GM23338 (cell line): ENCODE data around the gene MMP27. TPM values are rescaled to one million over a fixed set of nuclear protein-coding genes. Genes with fewer than 3 reads are reported as not detected.

Source experiments
- ATAC-seq: fragments of 200-7000 bp; cut with Tn5 transposase; 3 replicates; pipeline ENCODE4 v1.9.1; 2020
- DNase-seq: peaks from one replicate; pipeline ENCODE4 v3.0.0-alpha.2; 2015; ENCODE audit warnings: low spot score
- H2AFZ ChIP-seq: fragments of 200-600 bp; sonication (generic); 2 replicates; pipeline ENCODE4 v1.8.0; 2016; ENCODE audit warnings: antibody characterized with exemption, mild to moderate bottlenecking, moderate library complexity
- H3F3A ChIP-seq: fragments of 200-600 bp; sonication (generic); replicated peaks from 2 replicates; pipeline ENCODE4 v1.8.0; 2017; ENCODE audit warnings: antibody characterized with exemption, mixed run types, low read depth
- H3K27ac ChIP-seq: fragments of 200-600 bp; sonication (generic); 2 replicates; pipeline ENCODE4 v1.6.1; 2016; ENCODE audit warnings: low read depth
- H3K27me3 ChIP-seq: fragments of 200-600 bp; sonication (generic); 2 replicates; pipeline ENCODE4 v1.8.0; 2016; ENCODE audit warnings: mild to moderate bottlenecking, mixed run types, moderate library complexity; ENCODE audit not compliant: insufficient read depth
- H3K36me3 ChIP-seq: fragments of 200-600 bp; sonication (generic); 2 replicates; pipeline ENCODE4 v1.8.0; 2016; ENCODE audit warnings: mild to moderate bottlenecking; ENCODE audit not compliant: insufficient read depth
- H3K4me1 ChIP-seq: fragments of 200-600 bp; sonication (generic); 2 replicates; pipeline ENCODE4 v1.8.0; 2016; ENCODE audit warnings: mild to moderate bottlenecking, moderate library complexity; ENCODE audit not compliant: insufficient read depth
- H3K4me2 ChIP-seq: fragments of 200-600 bp; sonication (generic); 2 replicates; pipeline ENCODE4 v1.7.1; 2017; ENCODE audit warnings: mixed run types
- H3K4me3 ChIP-seq: fragments of 200-600 bp; sonication (generic); 2 replicates; pipeline ENCODE4 v1.6.1; 2016; ENCODE audit warnings: mixed run types
- H3K79me2 ChIP-seq: fragments of 200-600 bp; sonication (generic); replicated peaks from 2 replicates; pipeline ENCODE4 v1.8.0; 2017; ENCODE audit warnings: mild to moderate bottlenecking; ENCODE audit not compliant: insufficient read depth
- H3K9me2 ChIP-seq: fragments of 200-600 bp; sonication (generic); 2 replicates; pipeline ENCODE4 v1.8.0; 2017; ENCODE audit not compliant: insufficient read depth
- H4K20me1 ChIP-seq: fragments of 200-600 bp; sonication (generic); replicated peaks from 2 replicates; pipeline ENCODE4 v1.8.0; 2017; ENCODE audit warnings: mild to moderate bottlenecking; ENCODE audit not compliant: insufficient read depth
- H3K27ac Mint-ChIP-seq: 2 replicates; pipeline ENCODE4 v1.8.0; 2020; ENCODE audit warnings: inconsistent platforms, mild to moderate bottlenecking, moderate library complexity, mixed read lengths
- H3K27me3 Mint-ChIP-seq: 3 replicates; pipeline ENCODE4 v1.8.0; 2022; ENCODE audit warnings: low read depth, mild to moderate bottlenecking, moderate library complexity, mixed read lengths, inconsistent platforms; ENCODE audit not compliant: insufficient read depth, poor library complexity
- H3K36me3 Mint-ChIP-seq: 3 replicates; pipeline ENCODE4 v1.8.0; 2021; ENCODE audit warnings: low read depth, mild to moderate bottlenecking, inconsistent platforms, moderate library complexity, mixed read lengths
- H3K4me1 Mint-ChIP-seq: 3 replicates; pipeline ENCODE4 v1.8.0; 2020; ENCODE audit warnings: mild to moderate bottlenecking, inconsistent platforms, mixed read lengths
- H3K4me3 Mint-ChIP-seq: 3 replicates; pipeline ENCODE4 v1.8.0; 2021; ENCODE audit warnings: moderate library complexity, mild to moderate bottlenecking, inconsistent platforms, mixed read lengths
- H3K9me3 Mint-ChIP-seq: 3 replicates; pipeline ENCODE4 v1.8.0; 2020; ENCODE audit warnings: moderate library complexity, mild to moderate bottlenecking, inconsistent platforms, mixed read lengths
- CREB1 ChIP-seq: fragments of 250-450 bp; sonication (Bioruptor Pico); IDR thresholded peaks from 2 replicates; pipeline ENCODE4 v1.5.0; 2020; ENCODE audit warnings: low read depth, mild to moderate bottlenecking, moderate library complexity
- EZH2 ChIP-seq: fragments of 200-600 bp; sonication (generic); IDR thresholded peaks from one replicate; pipeline ENCODE4 v1.8.0; 2017; ENCODE audit warnings: antibody characterized with exemption, mild to moderate bottlenecking, low read depth; ENCODE audit not compliant: unreplicated experiment
- EZH2phosphoT487 ChIP-seq: fragments of 200-600 bp; sonication (generic); IDR thresholded peaks from one replicate; pipeline ENCODE4 v1.8.1; 2018; ENCODE audit warnings: antibody characterized with exemption; ENCODE audit not compliant: unreplicated experiment
- JUNB ChIP-seq: IDR thresholded peaks from one replicate; pipeline ENCODE4 v1.6.1; 2016; ENCODE audit warnings: antibody characterized with exemption; ENCODE audit not compliant: unreplicated experiment
- NANOG ChIP-seq: IDR thresholded peaks from 2 replicates; pipeline ENCODE4 v1.6.1; 2016; ENCODE audit warnings: antibody characterized with exemption, borderline replicate concordance
- POLR2AphosphoS5 ChIP-seq: IDR thresholded peaks from 2 replicates; pipeline ENCODE4 v1.6.1; 2016; ENCODE audit warnings: antibody characterized with exemption, low read depth
- STAT1 ChIP-seq: IDR thresholded peaks from one replicate; pipeline ENCODE4 v1.6.1; 2016; ENCODE audit warnings: antibody characterized with exemption; ENCODE audit not compliant: unreplicated experiment
- ZNF114 ChIP-seq: fragments of 250-450 bp; sonication (Bioruptor Pico); IDR thresholded peaks from 2 replicates; pipeline ENCODE4 v1.5.0; 2020; ENCODE audit warnings: mild to moderate bottlenecking, moderate library complexity
- ZNF331 ChIP-seq: fragments of 250-450 bp; sonication (Bioruptor Pico); IDR thresholded peaks from 2 replicates; pipeline ENCODE4 v1.5.0; 2020; ENCODE audit warnings: low read depth, mild to moderate bottlenecking, moderate library complexity
- polyA plus RNA-seq: library from polyadenylated mRNA; unstranded; fragments of >200 nt; fragmentation: Nextera tagmentation; extraction: Ambion mirVana; gene quantifications from 2 replicates; pipeline ENCODE4 v1.2.1, GENCODE V29; 2016
- total RNA-seq: library from RNA; depleted of rRNA; stranded (reverse); fragments of >200 nt; shearing (Covaris generic); gene quantifications from 2 replicates; pipeline ENCODE4 v1.2.3, GENCODE V29; 2014
- TF ChIP-seq, protein P1 (sequence below): IDR thresholded peaks from one replicate; pipeline ENCODE4 v1.6.1; 2018; ENCODE audit warnings: antibody characterized with exemption; ENCODE audit not compliant: unreplicated experiment
- TF ChIP-seq, protein P2 (sequence below): fragments of 250-450 bp; sonication (Bioruptor Pico); IDR thresholded peaks from 2 replicates; pipeline ENCODE4 v1.5.0; 2020; ENCODE audit warnings: mild to moderate bottlenecking, moderate library complexity
- TF ChIP-seq, protein P3 (sequence below): IDR thresholded peaks from 2 replicates; pipeline ENCODE4 v1.6.1; 2016; ENCODE audit warnings: antibody characterized with exemption

MMP27 gene
- total and polyA plus RNA-seq, 2 experiments from 2014 or later, result not detected

DNA sequence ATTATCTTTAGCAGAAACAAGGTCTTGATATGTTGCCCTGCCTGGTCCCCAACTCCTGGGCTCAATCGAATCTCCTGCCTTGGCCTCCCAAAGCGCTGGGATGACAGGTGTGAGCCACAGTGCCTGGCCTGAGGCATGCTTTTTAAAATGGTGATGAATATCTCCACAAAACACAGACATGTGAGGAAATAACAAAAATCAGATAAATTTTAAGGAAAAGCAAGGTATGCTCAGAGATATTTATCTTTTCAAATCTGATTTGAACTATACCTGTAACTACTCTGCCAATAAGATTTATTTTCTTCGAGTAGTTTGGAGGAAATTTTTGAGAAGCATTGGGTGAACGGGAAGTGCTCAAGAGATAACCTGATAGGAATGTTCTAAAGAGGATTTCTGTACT lies 44.5 kb downstream of the MMP27 start:
- H3K4me3 Mint-ChIP-seq, result no peak overlapping the region

DNA sequence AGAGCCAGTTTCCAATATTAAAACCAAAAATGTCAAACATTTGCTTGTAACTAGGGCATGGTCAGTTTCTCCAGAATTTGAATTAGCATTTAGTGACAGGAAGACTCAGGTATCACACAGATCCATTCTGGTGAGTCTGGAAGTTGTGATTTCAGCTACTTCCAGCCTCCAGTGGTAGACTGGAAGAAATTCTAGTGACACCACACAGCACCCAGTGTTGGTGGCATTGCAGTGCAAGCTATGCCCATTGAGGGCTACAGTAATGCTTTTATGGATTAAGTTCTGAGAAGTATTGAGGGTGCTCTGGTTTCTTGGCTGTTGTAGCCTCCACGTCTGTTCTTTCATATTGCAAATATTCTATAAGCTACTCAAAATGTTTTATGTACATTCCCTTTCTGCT lies 49.0 kb downstream of the MMP27 start:
- no peak overlapping the region for H3K4me3 Mint-ChIP-seq
- no peaks in the 10 kb centered on the region for H4K20me1 ChIP-seq
- H3K9me2 ChIP-seq, result 0 out of 2 replicates have a peak, but pooled peaks cover 5% of the 10 kb centered on the region
- no peak overlapping the region for H2AFZ ChIP-seq
- no peaks in the 10 kb centered on the region for H3K4me1 ChIP-seq
- no peaks in the 10 kb centered on the region; the same call in 2 of the 3 replicates for H3K9me3 Mint-ChIP-seq
- H3K79me2 ChIP-seq, result no peaks in the 10 kb centered on the region
- H3K27me3 Mint-ChIP-seq, result no peaks in the 10 kb centered on the region
- H3K27ac ChIP-seq, result no peak overlapping the region
- no peak overlapping the region for H3K27ac Mint-ChIP-seq
- H3K4me1 Mint-ChIP-seq, result no peaks in the 10 kb centered on the region
- H3K4me3 ChIP-seq, result no peak overlapping the region
- H3K27me3 ChIP-seq, result no peaks in the 10 kb centered on the region
- no peaks in the 10 kb centered on the region for H3K36me3 Mint-ChIP-seq
- DNase-seq (no peak), ATAC-seq (no peak)
- no peaks in the 10 kb centered on the region for H3K36me3 ChIP-seq
- H3F3A ChIP-seq, result no peaks in the 10 kb centered on the region
- no peak overlapping the region for H3K4me2 ChIP-seq
- TF ChIP-seq CREB1 (no peak), EZH2 (no peak), JUNB (no peak), POLR2AphosphoS5 (no peak), NANOG (no peak), ZNF114 (no peak), ZNF331 (CRISPR knock-in tag) (no peak)
- TF ChIP-seq, protein P1, sequence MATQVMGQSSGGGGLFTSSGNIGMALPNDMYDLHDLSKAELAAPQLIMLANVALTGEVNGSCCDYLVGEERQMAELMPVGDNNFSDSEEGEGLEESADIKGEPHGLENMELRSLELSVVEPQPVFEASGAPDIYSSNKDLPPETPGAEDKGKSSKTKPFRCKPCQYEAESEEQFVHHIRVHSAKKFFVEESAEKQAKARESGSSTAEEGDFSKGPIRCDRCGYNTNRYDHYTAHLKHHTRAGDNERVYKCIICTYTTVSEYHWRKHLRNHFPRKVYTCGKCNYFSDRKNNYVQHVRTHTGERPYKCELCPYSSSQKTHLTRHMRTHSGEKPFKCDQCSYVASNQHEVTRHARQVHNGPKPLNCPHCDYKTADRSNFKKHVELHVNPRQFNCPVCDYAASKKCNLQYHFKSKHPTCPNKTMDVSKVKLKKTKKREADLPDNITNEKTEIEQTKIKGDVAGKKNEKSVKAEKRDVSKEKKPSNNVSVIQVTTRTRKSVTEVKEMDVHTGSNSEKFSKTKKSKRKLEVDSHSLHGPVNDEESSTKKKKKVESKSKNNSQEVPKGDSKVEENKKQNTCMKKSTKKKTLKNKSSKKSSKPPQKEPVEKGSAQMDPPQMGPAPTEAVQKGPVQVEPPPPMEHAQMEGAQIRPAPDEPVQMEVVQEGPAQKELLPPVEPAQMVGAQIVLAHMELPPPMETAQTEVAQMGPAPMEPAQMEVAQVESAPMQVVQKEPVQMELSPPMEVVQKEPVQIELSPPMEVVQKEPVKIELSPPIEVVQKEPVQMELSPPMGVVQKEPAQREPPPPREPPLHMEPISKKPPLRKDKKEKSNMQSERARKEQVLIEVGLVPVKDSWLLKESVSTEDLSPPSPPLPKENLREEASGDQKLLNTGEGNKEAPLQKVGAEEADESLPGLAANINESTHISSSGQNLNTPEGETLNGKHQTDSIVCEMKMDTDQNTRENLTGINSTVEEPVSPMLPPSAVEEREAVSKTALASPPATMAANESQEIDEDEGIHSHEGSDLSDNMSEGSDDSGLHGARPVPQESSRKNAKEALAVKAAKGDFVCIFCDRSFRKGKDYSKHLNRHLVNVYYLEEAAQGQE, result no peak
- TF ChIP-seq, protein P2, sequence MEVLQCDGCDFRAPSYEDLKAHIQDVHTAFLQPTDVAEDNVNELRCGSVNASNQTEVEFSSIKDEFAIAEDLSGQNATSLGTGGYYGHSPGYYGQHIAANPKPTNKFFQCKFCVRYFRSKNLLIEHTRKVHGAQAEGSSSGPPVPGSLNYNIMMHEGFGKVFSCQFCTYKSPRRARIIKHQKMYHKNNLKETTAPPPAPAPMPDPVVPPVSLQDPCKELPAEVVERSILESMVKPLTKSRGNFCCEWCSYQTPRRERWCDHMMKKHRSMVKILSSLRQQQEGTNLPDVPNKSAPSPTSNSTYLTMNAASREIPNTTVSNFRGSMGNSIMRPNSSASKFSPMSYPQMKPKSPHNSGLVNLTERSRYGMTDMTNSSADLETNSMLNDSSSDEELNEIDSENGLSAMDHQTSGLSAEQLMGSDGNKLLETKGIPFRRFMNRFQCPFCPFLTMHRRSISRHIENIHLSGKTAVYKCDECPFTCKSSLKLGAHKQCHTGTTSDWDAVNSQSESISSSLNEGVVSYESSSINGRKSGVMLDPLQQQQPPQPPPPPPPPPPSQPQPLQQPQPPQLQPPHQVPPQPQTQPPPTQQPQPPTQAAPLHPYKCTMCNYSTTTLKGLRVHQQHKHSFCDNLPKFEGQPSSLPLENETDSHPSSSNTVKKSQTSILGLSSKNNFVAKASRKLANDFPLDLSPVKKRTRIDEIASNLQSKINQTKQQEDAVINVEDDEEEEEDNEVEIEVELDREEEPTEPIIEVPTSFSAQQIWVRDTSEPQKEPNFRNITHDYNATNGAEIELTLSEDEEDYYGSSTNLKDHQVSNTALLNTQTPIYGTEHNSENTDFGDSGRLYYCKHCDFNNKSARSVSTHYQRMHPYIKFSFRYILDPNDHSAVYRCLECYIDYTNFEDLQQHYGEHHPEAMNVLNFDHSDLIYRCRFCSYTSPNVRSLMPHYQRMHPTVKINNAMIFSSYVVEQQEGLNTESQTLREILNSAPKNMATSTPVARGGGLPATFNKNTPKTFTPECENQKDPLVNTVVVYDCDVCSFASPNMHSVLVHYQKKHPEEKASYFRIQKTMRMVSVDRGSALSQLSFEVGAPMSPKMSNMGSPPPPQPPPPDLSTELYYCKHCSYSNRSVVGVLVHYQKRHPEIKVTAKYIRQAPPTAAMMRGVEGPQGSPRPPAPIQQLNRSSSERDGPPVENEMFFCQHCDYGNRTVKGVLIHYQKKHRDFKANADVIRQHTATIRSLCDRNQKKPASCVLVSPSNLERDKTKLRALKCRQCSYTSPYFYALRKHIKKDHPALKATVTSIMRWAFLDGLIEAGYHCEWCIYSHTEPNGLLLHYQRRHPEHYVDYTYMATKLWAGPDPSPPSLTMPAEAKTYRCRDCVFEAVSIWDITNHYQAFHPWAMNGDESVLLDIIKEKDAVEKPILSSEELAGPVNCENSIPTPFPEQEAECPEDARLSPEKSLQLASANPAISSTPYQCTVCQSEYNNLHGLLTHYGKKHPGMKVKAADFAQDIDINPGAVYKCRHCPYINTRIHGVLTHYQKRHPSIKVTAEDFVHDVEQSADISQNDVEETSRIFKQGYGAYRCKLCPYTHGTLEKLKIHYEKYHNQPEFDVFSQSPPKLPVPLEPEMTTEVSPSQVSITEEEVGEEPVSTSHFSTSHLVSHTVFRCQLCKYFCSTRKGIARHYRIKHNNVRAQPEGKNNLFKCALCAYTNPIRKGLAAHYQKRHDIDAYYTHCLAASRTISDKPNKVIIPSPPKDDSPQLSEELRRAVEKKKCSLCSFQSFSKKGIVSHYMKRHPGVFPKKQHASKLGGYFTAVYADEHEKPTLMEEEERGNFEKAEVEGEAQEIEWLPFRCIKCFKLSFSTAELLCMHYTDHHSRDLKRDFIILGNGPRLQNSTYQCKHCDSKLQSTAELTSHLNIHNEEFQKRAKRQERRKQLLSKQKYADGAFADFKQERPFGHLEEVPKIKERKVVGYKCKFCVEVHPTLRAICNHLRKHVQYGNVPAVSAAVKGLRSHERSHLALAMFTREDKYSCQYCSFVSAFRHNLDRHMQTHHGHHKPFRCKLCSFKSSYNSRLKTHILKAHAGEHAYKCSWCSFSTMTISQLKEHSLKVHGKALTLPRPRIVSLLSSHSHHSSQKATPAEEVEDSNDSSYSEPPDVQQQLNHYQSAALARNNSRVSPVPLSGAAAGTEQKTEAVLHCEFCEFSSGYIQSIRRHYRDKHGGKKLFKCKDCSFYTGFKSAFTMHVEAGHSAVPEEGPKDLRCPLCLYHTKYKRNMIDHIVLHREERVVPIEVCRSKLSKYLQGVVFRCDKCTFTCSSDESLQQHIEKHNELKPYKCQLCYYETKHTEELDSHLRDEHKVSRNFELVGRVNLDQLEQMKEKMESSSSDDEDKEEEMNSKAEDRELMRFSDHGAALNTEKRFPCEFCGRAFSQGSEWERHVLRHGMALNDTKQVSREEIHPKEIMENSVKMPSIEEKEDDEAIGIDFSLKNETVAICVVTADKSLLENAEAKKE (CRISPR knock-in tag), result no peak

More for the DNA sequence above, 44.5 kb downstream of the MMP27 start:
- H3K4me1 Mint-ChIP-seq, result peaks cover 2% of the 10 kb centered on the region; the same call in 1 of the 3 replicates
- H2AFZ ChIP-seq, result no peak overlapping the region
- no peak overlapping the region for H3K27ac Mint-ChIP-seq
- no peaks in the 10 kb centered on the region for H3F3A ChIP-seq
- no peaks in the 10 kb centered on the region for H4K20me1 ChIP-seq
- no peak overlapping the region for H3K4me2 ChIP-seq
- no peaks in the 10 kb centered on the region for H3K36me3 ChIP-seq
- no peaks in the 10 kb centered on the region for H3K9me3 Mint-ChIP-seq
- no peaks in the 10 kb centered on the region for H3K79me2 ChIP-seq
- no peaks in the 10 kb centered on the region for H3K9me2 ChIP-seq
- DNase-seq (no peak), ATAC-seq (no peak)
- TF ChIP-seq JUNB (no peak), STAT1 (no peak), EZH2 (no peak), EZH2phosphoT487 (no peak)
- TF ChIP-seq, protein P3, sequence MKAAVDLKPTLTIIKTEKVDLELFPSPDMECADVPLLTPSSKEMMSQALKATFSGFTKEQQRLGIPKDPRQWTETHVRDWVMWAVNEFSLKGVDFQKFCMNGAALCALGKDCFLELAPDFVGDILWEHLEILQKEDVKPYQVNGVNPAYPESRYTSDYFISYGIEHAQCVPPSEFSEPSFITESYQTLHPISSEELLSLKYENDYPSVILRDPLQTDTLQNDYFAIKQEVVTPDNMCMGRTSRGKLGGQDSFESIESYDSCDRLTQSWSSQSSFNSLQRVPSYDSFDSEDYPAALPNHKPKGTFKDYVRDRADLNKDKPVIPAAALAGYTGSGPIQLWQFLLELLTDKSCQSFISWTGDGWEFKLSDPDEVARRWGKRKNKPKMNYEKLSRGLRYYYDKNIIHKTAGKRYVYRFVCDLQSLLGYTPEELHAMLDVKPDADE, result no peak
- H3K4me1 ChIP-seq, result no peaks in the 10 kb centered on the region
- H3K27me3 Mint-ChIP-seq, result peaks cover 2% of the 10 kb centered on the region
- no peaks in the 10 kb centered on the region for H3K36me3 Mint-ChIP-seq
- H3K27me3 ChIP-seq, result no peaks in the 10 kb centered on the region
- H3K4me3 ChIP-seq, result no peak overlapping the region
- H3K27ac ChIP-seq, result no peak overlapping the region
